ENCODE measurements around the gene HCAR1. TPM values are rescaled to one million over a fixed set of nuclear protein-coding genes. Genes with fewer than 3 reads are reported as not detected.
"Not testable (repeated sequence)": the region's sequence is repeated elsewhere in the genome, so short reads cannot be mapped to it uniquely, and the experiment has no call there.

Gene HCAR1
- total RNA-seq, 1 experiment from 2014 or later = 0.31 TPM

- BruUV-seq (replicated peaks); H3K36me3 ChIP-seq (ENCODE audit: control insufficient read depth, insufficient read depth, low read length); H3K27ac ChIP-seq (ENCODE audit: low read length); CTCF ChIA-PET; in situ Hi-C loops (cut with HindIII; ENCODE audit: low pct_unique_long_range_greater_than_20kb, low sequenced_read_pairs); intact Hi-C loops (cut with micrococcal nuclease; ENCODE audit: unreplicated experiment); DNase-seq (ENCODE audit: low read depth, low spot score); H3K9me3 ChIP-seq (ENCODE audit: control insufficient read depth, insufficient read depth, low read depth, low read length); H3K4me1 ChIP-seq (ENCODE audit: control insufficient read depth, insufficient read depth, low read length); H3K27me3 ChIP-seq (ENCODE audit: control insufficient read depth, insufficient read depth, low read length); POLR2A ChIA-PET; H3K4me3 ChIP-seq (ENCODE audit: low read depth in 2 of 2, low read length in 2 of 2): not testable (repeated sequence)
- ATAC-seq = 0 out of 2 replicates have a peak, but pooled peaks have one; percentile 21
These were observed 17.0 kb downstream of the HCAR1 start for GRCh38 chr12:122713491-122714188.

- H3K9me3 ChIP-seq (ENCODE audit: control insufficient read depth, insufficient read depth, low read depth, low read length); in situ Hi-C loops (cut with HindIII; ENCODE audit: low pct_unique_long_range_greater_than_20kb, low sequenced_read_pairs); ATAC-seq; BruUV-seq (replicated peaks); H3K4me3 ChIP-seq (ENCODE audit: low read depth in 2 of 2, low read length in 2 of 2); intact Hi-C loops (cut with micrococcal nuclease; ENCODE audit: unreplicated experiment); H3K27me3 ChIP-seq (ENCODE audit: control insufficient read depth, insufficient read depth, low read length); H3K4me1 ChIP-seq (ENCODE audit: control insufficient read depth, insufficient read depth, low read length); H3K27ac ChIP-seq (ENCODE audit: low read length); CTCF ChIA-PET; DNase-seq (ENCODE audit: low read depth, low spot score); H3K36me3 ChIP-seq (ENCODE audit: control insufficient read depth, insufficient read depth, low read length): not testable (repeated sequence)
- POLR2A ChIA-PET = interaction anchor here (0.7 kb wide), 1 partner anchor 23 kb away, joined by 4 read pairs; no protein-coding TSS in a partner anchor
These were observed 19.4 kb downstream of the HCAR1 start for GRCh38 chr12:122711266-122711665.

- H3K36me3 ChIP-seq (ENCODE audit: control insufficient read depth, insufficient read depth, low read length); DNase-seq (ENCODE audit: low read depth, low spot score); POLR2A ChIA-PET; CTCF ChIA-PET; ATAC-seq; in situ Hi-C loops (cut with HindIII; ENCODE audit: low pct_unique_long_range_greater_than_20kb, low sequenced_read_pairs); BruUV-seq (replicated peaks); H3K27me3 ChIP-seq (ENCODE audit: control insufficient read depth, insufficient read depth, low read length); H3K4me3 ChIP-seq (ENCODE audit: low read depth in 2 of 2, low read length in 2 of 2); intact Hi-C loops (cut with micrococcal nuclease; ENCODE audit: unreplicated experiment); H3K4me1 ChIP-seq (ENCODE audit: control insufficient read depth, insufficient read depth, low read length); H3K27ac ChIP-seq (ENCODE audit: low read length); H3K9me3 ChIP-seq (ENCODE audit: control insufficient read depth, insufficient read depth, low read depth, low read length): not testable (repeated sequence)
These were observed 20.3 kb downstream of the HCAR1 start for GRCh38 chr12:122710341-122710740.

- H3K4me1 ChIP-seq (ENCODE audit: control insufficient read depth, insufficient read depth, low read length); H3K4me3 ChIP-seq (ENCODE audit: low read depth in 2 of 2, low read length in 2 of 2); DNase-seq (ENCODE audit: low read depth, low spot score); intact Hi-C loops (cut with micrococcal nuclease; ENCODE audit: unreplicated experiment); in situ Hi-C loops (cut with HindIII; ENCODE audit: low pct_unique_long_range_greater_than_20kb, low sequenced_read_pairs); CTCF ChIA-PET; H3K36me3 ChIP-seq (ENCODE audit: control insufficient read depth, insufficient read depth, low read length); POLR2A ChIA-PET; ATAC-seq; BruUV-seq (replicated peaks); H3K9me3 ChIP-seq (ENCODE audit: control insufficient read depth, insufficient read depth, low read depth, low read length); H3K27me3 ChIP-seq (ENCODE audit: control insufficient read depth, insufficient read depth, low read length); H3K27ac ChIP-seq (ENCODE audit: low read length): not testable (repeated sequence)
These were observed 21.4 kb downstream of the HCAR1 start for GRCh38 chr12:122709287-122709686.

GRCh38 chr12:122703841-122704240, 26.8 kb downstream of the HCAR1 start:
- ATAC-seq; H3K9me3 ChIP-seq (ENCODE audit: control insufficient read depth, insufficient read depth, low read depth, low read length); DNase-seq (ENCODE audit: low read depth, low spot score); POLR2A ChIA-PET; H3K4me3 ChIP-seq (ENCODE audit: low read depth in 2 of 2, low read length in 2 of 2); H3K36me3 ChIP-seq (ENCODE audit: control insufficient read depth, insufficient read depth, low read length); H3K27me3 ChIP-seq (ENCODE audit: control insufficient read depth, insufficient read depth, low read length); H3K4me1 ChIP-seq (ENCODE audit: control insufficient read depth, insufficient read depth, low read length); in situ Hi-C loops (cut with HindIII; ENCODE audit: low pct_unique_long_range_greater_than_20kb, low sequenced_read_pairs); BruUV-seq (replicated peaks); H3K27ac ChIP-seq (ENCODE audit: low read length); intact Hi-C loops (cut with micrococcal nuclease; ENCODE audit: unreplicated experiment): not testable (repeated sequence)
- CTCF ChIA-PET = interaction anchor here (0.6 kb wide), 1 partner anchor 639 kb away, joined by 6 read pairs; no protein-coding TSS in a partner anchor

GRCh38 chr12:122702890-122703611, 27.6 kb downstream of the HCAR1 start, which contains the start of gene HCAR2:
Gene HCAR2 (minus strand): TSS chr12:122703357. CDS start chr12:122703283, 74 bp downstream.
- CTCF ChIA-PET; H3K27me3 ChIP-seq (ENCODE audit: control insufficient read depth, insufficient read depth, low read length); H3K36me3 ChIP-seq (ENCODE audit: control insufficient read depth, insufficient read depth, low read length); DNase-seq (ENCODE audit: low read depth, low spot score); H3K4me3 ChIP-seq (ENCODE audit: low read depth in 2 of 2, low read length in 2 of 2); H3K27ac ChIP-seq (ENCODE audit: low read length); ATAC-seq; H3K9me3 ChIP-seq (ENCODE audit: control insufficient read depth, insufficient read depth, low read depth, low read length); H3K4me1 ChIP-seq (ENCODE audit: control insufficient read depth, insufficient read depth, low read length); intact Hi-C loops (cut with micrococcal nuclease; ENCODE audit: unreplicated experiment); in situ Hi-C loops (cut with HindIII; ENCODE audit: low pct_unique_long_range_greater_than_20kb, low sequenced_read_pairs); BruUV-seq (replicated peaks); POLR2A ChIA-PET: not testable (repeated sequence)

GRCh38 chr12:122701481-122701880, 29.2 kb downstream of the HCAR1 start:
- ATAC-seq; H3K27me3 ChIP-seq (ENCODE audit: control insufficient read depth, insufficient read depth, low read length); H3K9me3 ChIP-seq (ENCODE audit: control insufficient read depth, insufficient read depth, low read depth, low read length); H3K4me1 ChIP-seq (ENCODE audit: control insufficient read depth, insufficient read depth, low read length); CTCF ChIA-PET; H3K4me3 ChIP-seq (ENCODE audit: low read depth in 2 of 2, low read length in 2 of 2); H3K36me3 ChIP-seq (ENCODE audit: control insufficient read depth, insufficient read depth, low read length); intact Hi-C loops (cut with micrococcal nuclease; ENCODE audit: unreplicated experiment); DNase-seq (ENCODE audit: low read depth, low spot score); in situ Hi-C loops (cut with HindIII; ENCODE audit: low pct_unique_long_range_greater_than_20kb, low sequenced_read_pairs); H3K27ac ChIP-seq (ENCODE audit: low read length); BruUV-seq (replicated peaks): not testable (repeated sequence)
- POLR2A ChIA-PET = interaction anchor here (0.5 kb wide), 1 partner anchor 513 kb away, joined by 3 read pairs; no protein-coding TSS in a partner anchor
